Lung (tissue), 12 donors: Measurements from ENCODE around the gene CHL1. TPM values are rescaled to one million over a fixed set of nuclear protein-coding genes. Genes with fewer than 3 reads are reported as not detected.

Source experiments
- ATAC-seq: fragments of 200-7000 bp; cut with Tn5 transposase; one replicate; pipeline ENCODE4 v1.9.1; 2020; ENCODE audit warnings: moderate number of reproducible peaks; ENCODE audit not compliant: insufficient read depth, low FRiP score
- DNase-seq, 3 donors: peaks; one replicate each; pipeline ENCODE4 v3.0.0-alpha.2; 2013 to 2017
- H3K27ac ChIP-seq, 2 donors: one replicate each; pipeline ENCODE4 v1.5.1; 2013; ENCODE audit warnings: mild to moderate bottlenecking in 2 of 2, moderate library complexity in 2 of 2, control low read depth in 1 of 2, inconsistent platforms in 1 of 2, low read depth in 1 of 2, low read length in 1 of 2
- H3K27me3 ChIP-seq, 3 donors: one replicate each; pipeline ENCODE4 v1.5.1; 2013; ENCODE audit warnings: low read length in 2 of 3; ENCODE audit not compliant: control insufficient read depth in 3 of 3, insufficient read depth in 3 of 3
- H3K36me3 ChIP-seq, 4 donors: one replicate each; pipeline ENCODE4 v1.5.1; 2013; ENCODE audit warnings: low read length in 4 of 4, mild to moderate bottlenecking in 1 of 4, moderate library complexity in 1 of 4; ENCODE audit not compliant: control insufficient read depth in 4 of 4, insufficient read depth in 4 of 4
- H3K4me1 ChIP-seq, 5 donors: one replicate each; pipeline ENCODE4 v1.5.1; 2013; ENCODE audit warnings: low read length in 5 of 5, mild to moderate bottlenecking in 2 of 5, moderate library complexity in 1 of 5; ENCODE audit not compliant: control insufficient read depth in 5 of 5, insufficient read depth in 5 of 5
- H3K4me3 ChIP-seq: one replicate; pipeline ENCODE4 v1.5.1; 2013; ENCODE audit warnings: mild to moderate bottlenecking, control low read depth, moderate library complexity
- H3K9ac ChIP-seq, 2 donors: one replicate each; pipeline ENCODE4 v1.5.1; 2013; ENCODE audit warnings: low read length in 2 of 2, control low read depth in 1 of 2; ENCODE audit not compliant: insufficient read depth in 1 of 2
- H3K9me3 ChIP-seq, 4 donors: one replicate each; pipeline ENCODE4 v1.5.1; 2013; ENCODE audit warnings: low read length in 3 of 4, mild to moderate bottlenecking in 1 of 4, moderate library complexity in 1 of 4; ENCODE audit not compliant: control insufficient read depth in 4 of 4, insufficient read depth in 3 of 4
- CTCF ChIP-seq: IDR thresholded peaks from 2 replicates; pipeline ENCODE4 v1.5.1; 2012; ENCODE audit warnings: mild to moderate bottlenecking; ENCODE audit errors: control extremely low read depth, extremely low read depth
- WGBS, 2 donors: extraction: QIAGEN DNeasy Blood & Tissue Kit; methylation state at CpG; one replicate each; pipeline ENCODE4 v1.1.7; 2013; 5-methylcytosine and 5-hydroxymethylcytosine counted together
- polyA plus RNA-seq, 2 donors: library from polyadenylated mRNA; stranded (reverse); fragments of 200-250 nt; gene quantifications; one replicate each; pipeline ENCODE4 v1.2.1, GENCODE V29; 2013
- total RNA-seq, 2 donors: library from RNA; depleted of rRNA in 1 of 2; stranded (reverse); fragments of >200 nt in 1 of 2; gene quantifications; one replicate each; pipeline ENCODE4 v1.2.1, GENCODE V29; 2014 to 2021
- donor health status: control.
- donor health status: control.
- donor health status: Bipolar disorder and iron deficiency.
- donor health status: healthy.
- donor health status: DM: yes; HTN: yes; CAD: no.

CHL1 gene
- total and polyA plus RNA-seq, 4 donors, result 1.1 to 11.5 (median 8.1) TPM

- H3K36me3 ChIP-seq, result no peaks in the 10 kb centered on the region
- no peak for TF ChIP-seq CTCF
- WGBS, 2 donors, result 57 to 66% methylated on average over 5 of the region's 5 CpGs
- DNase-seq, result no peak
- H3K27ac ChIP-seq, result no peak overlapping the region
- no peaks in the 10 kb centered on the region for H3K9me3 ChIP-seq
- no peak for ATAC-seq
- no peak overlapping the region for H3K4me3 ChIP-seq
- H3K27me3 ChIP-seq, result no peaks in the 10 kb centered on the region
- no peaks in the 10 kb centered on the region for H3K4me1 ChIP-seq
- H3K9ac ChIP-seq, result no peak overlapping the region
Observed at GRCh38 chr3:299590-300301, 103.2 kb downstream of the CHL1 start.

GRCh38 chr3:307182-307581 is 110.6 kb downstream of the CHL1 start:
- no peaks in the 10 kb centered on the region for H3K36me3 ChIP-seq
- H3K4me3 ChIP-seq, result no peak overlapping the region
- DNase-seq, result no peak
- H3K4me1 ChIP-seq, result no peaks in the 10 kb centered on the region
- peaks cover 0 to 4% (median 0%) of the 10 kb centered on the region in 4 donors for H3K9me3 ChIP-seq
- no peak for TF ChIP-seq CTCF
- H3K27me3 ChIP-seq, result peaks cover 0 to 5% (median 0%) of the 10 kb centered on the region in 3 donors
- no peak overlapping the region for H3K9ac ChIP-seq
- no peak for ATAC-seq
- no peak overlapping the region for H3K27ac ChIP-seq
- WGBS, 2 donors, result 56 to 58% methylated on average over 2 of the region's 2 CpGs

- Histone ChIP-seq H3K4me3 (no peak overlapping the region), H3K36me3 (no peaks in the 10 kb centered on the region), H3K4me1 (no peaks in the 10 kb centered on the region), H3K9me3 (peaks cover 0 to 4% (median 0%) of the 10 kb centered on the region in 4 donors), H3K27me3 (peaks cover 0 to 5% (median 0%) of the 10 kb centered on the region in 3 donors), H3K9ac (no peak overlapping the region), H3K27ac (no peak overlapping the region)
- TF ChIP-seq CTCF, result no peak
- ATAC-seq (no peak), DNase-seq (no peak)
- WGBS, 2 donors, result 30 to 48% methylated on average over 35 of the region's 35 CpGs
Observed at GRCh38 chr3:308597-309321, 112.2 kb downstream of the CHL1 start.
